HEK293 (cell line): ENCODE measurements around the gene PRRT2.

ENCODE experiments used
- CTCF ChIA-PET: fragments of 350-600 bp; formaldehyde crosslinking; extraction: SDS; loops from one replicate; lab custom pipeline; 2021; ENCODE audit warnings: antibody characterized with exemption; lab: Yijun Ruan, JAX
- POLR2A ChIA-PET: fragments of 300-600 bp; formaldehyde crosslinking; extraction: SDS; loops from one replicate; lab custom pipeline; 2020; ENCODE audit warnings: antibody characterized with exemption, inconsistent platforms; lab: Yijun Ruan, JAX
- H3K27ac ChIP-seq: fragments of 200-500 bp; sonication (Bioruptor generic); 2 replicates; pipeline ENCODE4 v1.5.1; 2014; ENCODE audit warnings: low read depth, low read length, control low read depth, inconsistent platforms; ENCODE audit errors: extremely low read depth
- H3K36me3 ChIP-seq, 2 experiments: fragments of 200-500 bp in 1 of 2; sonication (Bioruptor generic) in 1 of 2; 1 replicate in 1 of 2; 2 replicates in 1 of 2; pipeline ENCODE4 v1.5.1; 2014 to 2017; ENCODE audit warnings: inconsistent platforms in 2 of 2, low read length in 2 of 2; ENCODE audit not compliant: control insufficient read depth in 2 of 2, insufficient read depth in 1 of 2
- H3K4me1 ChIP-seq: fragments of 200-500 bp; sonication (Bioruptor generic); 2 replicates; pipeline ENCODE4 v1.5.1; 2014; ENCODE audit warnings: mild to moderate bottlenecking, low read length, inconsistent platforms; ENCODE audit not compliant: control insufficient read depth, insufficient read depth
- H3K4me3 ChIP-seq: 2 replicates; pipeline ENCODE4 v1.5.1; 2011; ENCODE audit warnings: low read depth, mild to moderate bottlenecking, control low read depth, low read length, moderate library complexity
- H3K9me3 ChIP-seq: fragments of 200-500 bp; sonication (Bioruptor generic); 2 replicates; pipeline ENCODE4 v1.5.1; 2014; ENCODE audit warnings: low read depth, low read length, inconsistent platforms; ENCODE audit not compliant: control insufficient read depth, insufficient read depth
- GLIS2 ChIP-seq: fragments of 450-650 bp; formaldehyde crosslinking; IDR thresholded peaks from 2 replicates; pipeline ENCODE4 v1.5.1; 2016; ENCODE audit warnings: missing biosample characterization, missing genetic modification characterization
- KLF1 ChIP-seq: fragments of 450-650 bp; formaldehyde crosslinking; IDR thresholded peaks from 2 replicates; pipeline ENCODE4 v1.5.1; 2016; ENCODE audit warnings: missing biosample characterization, missing genetic modification characterization
- KLF16 ChIP-seq: fragments of 450-650 bp; formaldehyde crosslinking; IDR thresholded peaks from 2 replicates; pipeline ENCODE4 v1.5.1; 2017; ENCODE audit warnings: missing biosample characterization, missing genetic modification characterization
- KLF8 ChIP-seq: fragments of 450-650 bp; formaldehyde crosslinking; IDR thresholded peaks from 2 replicates; pipeline ENCODE4 v1.5.1; 2016; ENCODE audit warnings: missing biosample characterization, missing genetic modification characterization
- ZNF138 ChIP-seq: fragments of 450-650 bp; formaldehyde crosslinking; IDR thresholded peaks from 2 replicates; pipeline ENCODE4 v1.5.1; 2016; ENCODE audit warnings: missing biosample characterization, missing genetic modification characterization, borderline replicate concordance
- ZNF24 ChIP-seq: fragments of 450-650 bp; formaldehyde crosslinking; IDR thresholded peaks from 2 replicates; pipeline ENCODE4 v1.5.1; 2016; ENCODE audit warnings: missing biosample characterization, missing genetic modification characterization
- ZNF324 ChIP-seq: fragments of 450-650 bp; formaldehyde crosslinking; IDR thresholded peaks from 2 replicates; pipeline ENCODE4 v1.5.1; 2016; ENCODE audit warnings: missing biosample characterization, missing genetic modification characterization
- ZNF394 ChIP-seq: fragments of 450-650 bp; formaldehyde crosslinking; IDR thresholded peaks from 2 replicates; pipeline ENCODE4 v1.5.1; 2016; ENCODE audit warnings: missing biosample characterization, missing genetic modification characterization, mild to moderate bottlenecking, moderate library complexity, borderline replicate concordance
- ZNF433 ChIP-seq: fragments of 450-650 bp; formaldehyde crosslinking; IDR thresholded peaks from 2 replicates; pipeline ENCODE4 v1.5.1; 2016; ENCODE audit warnings: missing biosample characterization, missing genetic modification characterization, low read depth
- ZNF560 ChIP-seq: fragments of 450-650 bp; formaldehyde crosslinking; IDR thresholded peaks from 2 replicates; pipeline ENCODE4 v1.5.1; 2017; ENCODE audit warnings: missing biosample characterization, missing genetic modification characterization, borderline replicate concordance
- ZNF600 ChIP-seq: fragments of 450-650 bp; formaldehyde crosslinking; IDR thresholded peaks from 2 replicates; pipeline ENCODE4 v1.5.1; 2016; ENCODE audit warnings: missing biosample characterization, missing genetic modification characterization
- ZNF664 ChIP-seq: fragments of 450-650 bp; formaldehyde crosslinking; IDR thresholded peaks from 2 replicates; pipeline ENCODE4 v1.5.1; 2016; ENCODE audit warnings: missing biosample characterization, missing genetic modification characterization
- ZNF785 ChIP-seq: fragments of 450-650 bp; formaldehyde crosslinking; IDR thresholded peaks from 2 replicates; pipeline ENCODE4 v1.5.1; 2016; ENCODE audit warnings: missing biosample characterization, missing genetic modification characterization
- ZNF843 ChIP-seq: fragments of 450-650 bp; formaldehyde crosslinking; IDR thresholded peaks from 2 replicates; pipeline ENCODE4 v1.5.1; 2016; ENCODE audit warnings: missing biosample characterization, missing genetic modification characterization
- ZSCAN30 ChIP-seq: fragments of 450-650 bp; IDR thresholded peaks from 2 replicates; pipeline ENCODE4 v1.5.1; 2018; ENCODE audit warnings: missing biosample characterization, mild to moderate bottlenecking, missing genetic modification characterization, moderate library complexity
- TF ChIP-seq, protein P1 (sequence below): fragments of 450-650 bp; formaldehyde crosslinking; IDR thresholded peaks from 2 replicates; pipeline ENCODE4 v1.5.1; 2016; ENCODE audit warnings: missing biosample characterization, missing genetic modification characterization
- TF ChIP-seq, protein P2 (sequence below): fragments of 450-650 bp; formaldehyde crosslinking; IDR thresholded peaks from 2 replicates; pipeline ENCODE4 v1.5.1; 2016; ENCODE audit warnings: missing biosample characterization, missing genetic modification characterization
- TF ChIP-seq, protein P3 (sequence below): fragments of 450-650 bp; formaldehyde crosslinking; IDR thresholded peaks from 2 replicates; pipeline ENCODE4 v1.5.1; 2016; ENCODE audit warnings: missing biosample characterization, missing genetic modification characterization, borderline replicate concordance
- TF ChIP-seq, protein P4 (sequence below): fragments of 450-650 bp; formaldehyde crosslinking; conservative IDR thresholded peaks from 2 replicates; pipeline ENCODE4 v1.5.1; 2016; ENCODE audit warnings: low read depth, missing biosample characterization, missing genetic modification characterization

The PRRT2 gene

DNA sequence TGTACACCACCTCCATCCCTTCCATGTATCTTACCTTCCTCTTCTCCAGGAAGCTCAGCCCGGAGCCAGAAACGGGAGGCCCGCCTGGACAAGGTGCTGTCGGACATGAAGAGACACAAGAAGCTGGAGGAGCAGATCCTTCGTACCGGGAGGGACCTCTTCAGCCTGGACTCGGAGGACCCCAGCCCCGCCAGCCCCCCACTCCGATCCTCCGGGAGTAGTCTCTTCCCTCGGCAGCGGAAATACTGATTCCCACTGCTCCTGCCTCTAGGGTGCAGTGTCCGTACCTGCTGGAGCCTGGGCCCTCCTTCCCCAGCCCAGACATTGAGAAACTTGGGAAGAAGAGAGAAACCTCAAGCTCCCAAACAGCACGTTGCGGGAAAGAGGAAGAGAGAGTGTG lies 7.5 kb downstream of the PRRT2 start (continued):
- TF ChIP-seq KLF8 (tag by site-specific recombination) = no peak
- TF ChIP-seq, protein P1, sequence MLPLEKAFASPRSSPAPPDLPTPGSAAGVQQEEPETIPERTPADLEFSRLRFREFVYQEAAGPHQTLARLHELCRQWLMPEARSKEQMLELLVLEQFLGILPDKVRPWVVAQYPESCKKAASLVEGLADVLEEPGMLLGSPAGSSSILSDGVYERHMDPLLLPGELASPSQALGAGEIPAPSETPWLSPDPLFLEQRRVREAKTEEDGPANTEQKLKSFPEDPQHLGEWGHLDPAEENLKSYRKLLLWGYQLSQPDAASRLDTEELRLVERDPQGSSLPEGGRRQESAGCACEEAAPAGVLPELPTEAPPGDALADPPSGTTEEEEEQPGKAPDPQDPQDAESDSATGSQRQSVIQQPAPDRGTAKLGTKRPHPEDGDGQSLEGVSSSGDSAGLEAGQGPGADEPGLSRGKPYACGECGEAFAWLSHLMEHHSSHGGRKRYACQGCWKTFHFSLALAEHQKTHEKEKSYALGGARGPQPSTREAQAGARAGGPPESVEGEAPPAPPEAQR = no peak
- no peak for TF ChIP-seq ZNF843
- no peak for TF ChIP-seq ZNF24 (tag by site-specific recombination)
- TF ChIP-seq ZNF560 = no peak
- TF ChIP-seq KLF16 (tag by site-specific recombination) = no peak

DNA sequence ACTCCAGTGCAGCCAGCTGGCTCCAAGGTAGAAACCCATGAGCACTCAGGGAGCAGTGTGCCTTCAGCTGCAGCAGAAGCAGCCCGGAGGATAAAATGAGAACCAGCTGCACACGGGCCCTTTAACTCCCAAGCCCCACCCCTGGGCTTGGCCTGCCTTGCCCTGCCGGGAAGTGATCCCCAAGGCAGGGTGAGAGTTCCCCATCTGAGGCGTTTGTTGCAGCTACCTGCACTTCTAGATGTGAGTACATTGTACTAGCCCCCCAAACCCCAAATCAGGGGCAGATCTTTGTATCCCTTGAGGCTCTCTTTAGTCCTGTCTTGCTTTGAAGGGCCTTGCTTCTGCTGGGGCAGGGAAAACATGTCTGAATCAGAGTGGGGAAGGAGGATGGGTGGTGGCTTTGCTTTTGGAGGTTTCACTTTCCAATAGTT lies 8.3 kb downstream of the PRRT2 start, which contains the start of gene MVP:
Gene MVP, plus strand, starts transcription at position 192 of the 431 bp plus-strand sequence. CDS start 10,088 bp downstream, outside the sequence.
- no peak within 1 kb of the TSS for H3K27ac ChIP-seq
- TF ChIP-seq ZNF324 (tag by site-specific recombination) = no peak
- TF ChIP-seq ZNF394 = no peak
- peaks cover 15% of the 10 kb centered on the region for H3K4me1 ChIP-seq
- ChIA-PET CTCF (interaction anchor here (0.9 to 7.2 kb wide), 7 partner anchors 12 to 1165 kb away, joined by 3 to 74 read pairs (median 6); partner anchors contain the start of gene HSD3B7), POLR2A (interaction anchor here (1.0 to 7.5 kb wide), 10 partner anchors 8 to 201 kb away, joined by 3 to 106 read pairs (median 6); partner anchors contain the start of genes ASPHD1, HIRIP3, MAZ and SEZ6L2)
- H3K36me3 ChIP-seq = peaks cover 24 to 35% of the 10 kb centered on the region in 2 experiments
- H3K4me3 ChIP-seq = peak within 1 kb of the TSS; percentile 40
- no peaks in the 10 kb centered on the region for H3K9me3 ChIP-seq

DNA sequence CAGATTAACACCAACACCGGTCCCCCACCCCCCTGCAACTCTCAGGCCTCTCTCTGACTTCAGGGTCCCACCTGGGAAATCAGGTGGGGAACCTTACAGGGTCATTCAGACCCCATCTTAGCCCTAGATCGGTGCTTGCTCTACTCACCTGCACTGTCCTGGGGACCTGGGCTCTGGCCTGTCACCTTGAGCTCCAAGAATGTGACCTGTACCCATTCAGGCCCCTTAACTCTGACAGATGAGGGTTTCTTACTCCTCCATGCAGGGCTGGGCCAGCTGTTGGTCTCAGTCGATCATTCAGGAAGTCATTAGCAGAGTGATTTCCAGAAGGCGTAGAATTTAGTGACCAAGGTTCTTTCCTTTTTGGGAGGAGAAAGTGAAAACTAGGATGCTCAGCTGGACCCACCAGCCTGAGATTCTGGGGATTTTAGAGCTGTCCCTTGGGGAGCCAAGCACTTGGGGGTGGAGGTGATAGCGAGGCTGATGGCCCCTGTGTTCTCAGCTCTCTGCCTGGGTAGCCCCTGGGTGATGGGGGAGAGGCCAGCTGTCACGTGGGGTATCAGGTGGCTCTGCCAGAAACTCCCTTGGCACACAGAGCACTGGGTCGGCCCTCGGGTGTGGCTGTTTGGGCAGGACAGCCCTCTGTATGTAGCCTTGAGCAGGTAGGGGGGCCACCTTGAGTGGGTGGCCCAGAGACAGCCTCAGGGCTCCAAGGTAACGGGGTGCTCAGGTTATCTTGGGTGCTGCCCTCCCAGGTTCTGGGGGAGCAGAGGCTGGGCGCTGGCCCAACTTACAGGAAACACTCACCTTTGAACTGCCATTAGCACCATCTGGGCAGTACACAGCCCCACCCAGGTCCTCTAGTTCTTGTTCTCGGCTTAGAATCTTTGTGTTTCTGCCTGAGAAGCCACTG lies 9.0 kb downstream of the PRRT2 start:
- Histone ChIP-seq H3K36me3 (peaks cover 24 to 35% of the 10 kb centered on the region in 2 experiments), H3K4me1 (peaks cover 13% of the 10 kb centered on the region; the same call in 1 of the 2 replicates), H3K4me3 (peak overlapping the region; percentile 40), H3K9me3 (no peaks in the 10 kb centered on the region), H3K27ac (no peak overlapping the region)
- ChIA-PET POLR2A (interaction anchor here (1.0 to 7.5 kb wide), 10 partner anchors 9 to 211 kb away, joined by 3 to 106 read pairs (median 6); partner anchors contain the start of genes HIRIP3, INO80E and MAZ), CTCF (interaction anchor here (1.2 to 7.2 kb wide), 5 partner anchors 22 to 211 kb away, joined by 3 to 74 read pairs (median 6); partner anchors contain the start of gene TLCD3B)
- peak; percentile 77 for TF ChIP-seq KLF1
- TF ChIP-seq, protein P2, sequence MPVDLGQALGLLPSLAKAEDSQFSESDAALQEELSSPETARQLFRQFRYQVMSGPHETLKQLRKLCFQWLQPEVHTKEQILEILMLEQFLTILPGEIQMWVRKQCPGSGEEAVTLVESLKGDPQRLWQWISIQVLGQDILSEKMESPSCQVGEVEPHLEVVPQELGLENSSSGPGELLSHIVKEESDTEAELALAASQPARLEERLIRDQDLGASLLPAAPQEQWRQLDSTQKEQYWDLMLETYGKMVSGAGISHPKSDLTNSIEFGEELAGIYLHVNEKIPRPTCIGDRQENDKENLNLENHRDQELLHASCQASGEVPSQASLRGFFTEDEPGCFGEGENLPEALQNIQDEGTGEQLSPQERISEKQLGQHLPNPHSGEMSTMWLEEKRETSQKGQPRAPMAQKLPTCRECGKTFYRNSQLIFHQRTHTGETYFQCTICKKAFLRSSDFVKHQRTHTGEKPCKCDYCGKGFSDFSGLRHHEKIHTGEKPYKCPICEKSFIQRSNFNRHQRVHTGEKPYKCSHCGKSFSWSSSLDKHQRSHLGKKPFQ (tag by site-specific recombination) = no peak
- no peak for TF ChIP-seq ZNF138 (tag by site-specific recombination)
- TF ChIP-seq GLIS2 = peak; percentile 36; the same call in 1 of the 2 replicates

DNA sequence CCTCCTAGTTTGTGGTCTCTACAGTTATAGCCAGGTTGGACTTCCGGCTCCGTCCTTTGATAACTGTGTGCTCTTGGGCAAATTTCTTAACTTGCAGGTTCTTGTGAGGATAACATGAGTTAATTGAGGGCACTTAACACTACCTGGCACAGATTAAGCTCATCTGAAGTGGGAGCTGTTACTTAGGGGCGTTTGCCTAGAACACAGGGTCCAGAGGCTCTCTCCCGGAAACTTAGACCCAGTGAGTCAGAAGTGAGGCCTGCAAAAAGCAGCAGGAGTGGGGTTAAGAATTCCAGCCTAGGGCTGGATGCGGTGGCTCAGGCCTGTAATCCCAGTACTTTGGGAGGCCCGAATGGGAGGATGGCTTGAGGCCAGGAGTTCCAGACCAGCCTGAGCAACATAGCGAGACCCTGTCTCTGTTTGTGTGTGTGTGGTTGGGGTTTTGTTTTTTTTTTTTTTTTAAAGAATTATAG lies 9.7 kb downstream of the PRRT2 start:
- H3K36me3 ChIP-seq = peaks cover 24 to 35% of the 10 kb centered on the region in 2 experiments
- H3K4me3 ChIP-seq = no peak overlapping the region
- CTCF ChIA-PET = interaction anchor here (1.6 to 7.2 kb wide), 3 partner anchors 21 to 210 kb away, joined by 3 to 74 read pairs (median 6); partner anchors contain the start of gene TLCD3B
- no peak overlapping the region; the same call in 1 of the 2 replicates for H3K27ac ChIP-seq
- POLR2A ChIA-PET = interaction anchor here (0.6 to 7.5 kb wide), 11 partner anchors 8 to 815 kb away, joined by 3 to 106 read pairs (median 5); partner anchors contain the start of genes HIRIP3, INO80E and MAZ
- H3K9me3 ChIP-seq = no peaks in the 10 kb centered on the region
- peaks cover 13% of the 10 kb centered on the region; the same call in 1 of the 2 replicates for H3K4me1 ChIP-seq
- TF ChIP-seq ZNF433 (tag by site-specific recombination) = no peak
- TF ChIP-seq, protein P3, sequence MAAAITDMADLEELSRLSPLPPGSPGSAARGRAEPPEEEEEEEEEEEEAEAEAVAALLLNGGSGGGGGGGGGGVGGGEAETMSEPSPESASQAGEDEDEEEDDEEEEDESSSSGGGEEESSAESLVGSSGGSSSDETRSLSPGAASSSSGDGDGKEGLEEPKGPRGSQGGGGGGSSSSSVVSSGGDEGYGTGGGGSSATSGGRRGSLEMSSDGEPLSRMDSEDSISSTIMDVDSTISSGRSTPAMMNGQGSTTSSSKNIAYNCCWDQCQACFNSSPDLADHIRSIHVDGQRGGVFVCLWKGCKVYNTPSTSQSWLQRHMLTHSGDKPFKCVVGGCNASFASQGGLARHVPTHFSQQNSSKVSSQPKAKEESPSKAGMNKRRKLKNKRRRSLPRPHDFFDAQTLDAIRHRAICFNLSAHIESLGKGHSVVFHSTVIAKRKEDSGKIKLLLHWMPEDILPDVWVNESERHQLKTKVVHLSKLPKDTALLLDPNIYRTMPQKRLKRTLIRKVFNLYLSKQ (tag by site-specific recombination) = no peak
- peak; percentile 56 for TF ChIP-seq ZNF600 (tag by site-specific recombination)
- TF ChIP-seq ZNF785 (tag by site-specific recombination) = no peak
- TF ChIP-seq, protein P4, sequence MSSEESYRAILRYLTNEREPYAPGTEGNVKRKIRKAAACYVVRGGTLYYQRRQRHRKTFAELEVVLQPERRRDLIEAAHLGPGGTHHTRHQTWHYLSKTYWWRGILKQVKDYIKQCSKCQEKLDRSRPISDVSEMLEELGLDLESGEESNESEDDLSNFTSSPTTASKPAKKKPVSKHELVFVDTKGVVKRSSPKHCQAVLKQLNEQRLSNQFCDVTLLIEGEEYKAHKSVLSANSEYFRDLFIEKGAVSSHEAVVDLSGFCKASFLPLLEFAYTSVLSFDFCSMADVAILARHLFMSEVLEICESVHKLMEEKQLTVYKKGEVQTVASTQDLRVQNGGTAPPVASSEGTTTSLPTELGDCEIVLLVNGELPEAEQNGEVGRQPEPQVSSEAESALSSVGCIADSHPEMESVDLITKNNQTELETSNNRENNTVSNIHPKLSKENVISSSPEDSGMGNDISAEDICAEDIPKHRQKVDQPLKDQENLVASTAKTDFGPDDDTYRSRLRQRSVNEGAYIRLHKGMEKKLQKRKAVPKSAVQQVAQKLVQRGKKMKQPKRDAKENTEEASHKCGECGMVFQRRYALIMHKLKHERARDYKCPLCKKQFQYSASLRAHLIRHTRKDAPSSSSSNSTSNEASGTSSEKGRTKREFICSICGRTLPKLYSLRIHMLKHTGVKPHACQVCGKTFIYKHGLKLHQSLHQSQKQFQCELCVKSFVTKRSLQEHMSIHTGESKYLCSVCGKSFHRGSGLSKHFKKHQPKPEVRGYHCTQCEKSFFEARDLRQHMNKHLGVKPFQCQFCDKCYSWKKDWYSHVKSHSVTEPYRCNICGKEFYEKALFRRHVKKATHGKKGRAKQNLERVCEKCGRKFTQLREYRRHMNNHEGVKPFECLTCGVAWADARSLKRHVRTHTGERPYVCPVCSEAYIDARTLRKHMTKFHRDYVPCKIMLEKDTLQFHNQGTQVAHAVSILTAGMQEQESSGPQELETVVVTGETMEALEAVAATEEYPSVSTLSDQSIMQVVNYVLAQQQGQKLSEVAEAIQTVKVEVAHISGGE (tag by site-specific recombination) = no peak
- TF ChIP-seq ZNF664 (tag by site-specific recombination) = no peak
- TF ChIP-seq ZSCAN30 = no peak
